GF-D8 (cell line): Measurements from ENCODE around the gene DNAH8.

Experiments used
- DNase-seq: peaks from one replicate; lab custom pipeline; 2025; lab: John Stamatoyannopoulos, UW

The DNAH8 gene

DNA sequence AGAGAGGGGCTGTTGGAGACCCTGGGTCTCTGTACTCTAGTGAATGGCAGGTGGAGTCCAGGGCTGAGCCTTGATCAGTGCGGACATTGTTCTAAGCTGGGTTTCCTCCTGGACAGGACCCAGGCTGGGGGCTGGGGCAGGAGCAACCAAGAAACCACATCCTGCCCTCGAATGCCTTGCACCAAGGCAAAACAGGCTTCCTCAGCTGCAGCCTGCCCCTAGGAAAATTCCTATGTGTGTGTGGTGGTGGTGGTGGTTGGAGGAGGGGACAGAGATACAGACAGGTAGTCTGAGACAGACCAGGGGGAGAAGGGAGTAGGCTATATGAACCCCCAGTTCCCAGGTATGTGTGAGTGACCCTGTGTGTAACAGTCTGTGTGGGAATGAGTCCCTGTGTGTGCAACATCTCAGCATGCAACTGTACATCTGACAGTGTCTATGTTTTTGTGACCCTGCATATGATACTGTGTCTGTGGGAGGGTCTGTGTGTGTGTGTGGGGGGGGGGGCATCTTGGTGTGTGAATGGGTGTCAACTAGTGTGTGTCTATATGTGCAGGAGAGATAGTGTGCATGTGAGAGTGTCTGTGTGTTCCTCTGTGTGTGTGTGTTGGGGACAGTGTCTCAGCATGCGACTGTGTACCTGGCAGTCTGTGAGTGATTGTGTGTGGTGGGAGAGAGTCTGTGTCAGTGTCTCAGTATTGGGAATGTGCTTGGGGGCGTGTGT lies 336.4 kb downstream of the DNAH8 start:
- no peak for DNase-seq

GRCh38 chr6:39053016-39053624 lies 338.0 kb downstream of the DNAH8 start:
- no peak for DNase-seq

DNA sequence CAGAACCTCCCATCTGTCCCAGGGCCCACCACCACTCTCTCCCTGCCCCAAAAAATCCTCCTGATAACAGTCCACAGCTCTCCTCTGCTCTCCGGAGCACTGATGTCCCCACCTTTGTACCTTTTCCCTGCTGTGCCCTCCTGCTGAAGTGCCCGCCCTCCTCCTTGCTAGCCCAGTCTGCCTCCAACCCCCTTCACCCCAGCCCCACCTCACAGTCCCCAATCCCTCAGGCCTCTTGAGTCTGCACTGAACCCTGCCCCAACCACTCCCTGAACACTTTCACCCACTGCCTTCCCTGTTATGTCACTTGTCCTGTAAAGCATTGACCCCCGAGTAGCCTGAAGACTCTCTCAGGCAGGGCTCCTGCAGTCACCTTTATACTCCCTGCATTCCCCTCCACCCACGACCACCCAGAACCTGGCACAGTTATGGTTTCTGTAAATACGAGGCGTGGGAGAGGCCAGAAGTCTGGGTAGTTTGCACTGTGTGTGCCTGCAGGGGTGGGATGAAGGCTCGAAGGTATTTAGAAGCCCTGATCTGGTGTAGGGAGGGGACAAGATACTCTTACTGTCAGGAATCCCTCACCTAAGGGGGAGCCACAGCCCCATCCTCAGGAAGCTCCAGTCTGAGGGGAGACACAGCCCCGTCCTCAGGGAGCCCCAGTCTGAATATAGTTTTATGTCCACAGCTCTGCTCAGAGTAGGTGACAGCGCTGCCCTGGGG lies 338.9 kb downstream of the DNAH8 start:
- no peak for DNase-seq

- no peak for DNase-seq
Observed at GRCh38 chr6:39054577-39055142, 339.5 kb downstream of the DNAH8 start.

DNA sequence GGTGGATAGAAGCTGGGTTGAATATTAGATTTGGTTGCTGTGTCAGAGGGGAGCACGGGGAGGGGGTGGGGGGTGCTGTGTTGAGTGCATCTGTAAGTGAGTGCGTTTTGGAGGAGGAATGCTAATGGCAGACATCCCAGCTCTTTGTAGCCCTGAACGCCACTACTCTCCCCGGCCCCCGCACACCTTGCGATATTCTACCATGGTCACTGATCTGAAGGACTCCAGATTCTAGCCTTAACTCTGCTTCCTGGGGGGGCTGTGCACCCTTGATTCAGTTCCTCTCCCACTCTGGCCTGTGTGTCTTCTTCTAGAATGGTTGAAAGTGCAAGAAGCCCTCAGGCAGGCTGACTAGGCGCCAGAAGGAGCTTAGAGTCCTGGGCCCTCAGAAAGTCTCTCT lies 340.6 kb downstream of the DNAH8 start:
- no peak for DNase-seq

DNA sequence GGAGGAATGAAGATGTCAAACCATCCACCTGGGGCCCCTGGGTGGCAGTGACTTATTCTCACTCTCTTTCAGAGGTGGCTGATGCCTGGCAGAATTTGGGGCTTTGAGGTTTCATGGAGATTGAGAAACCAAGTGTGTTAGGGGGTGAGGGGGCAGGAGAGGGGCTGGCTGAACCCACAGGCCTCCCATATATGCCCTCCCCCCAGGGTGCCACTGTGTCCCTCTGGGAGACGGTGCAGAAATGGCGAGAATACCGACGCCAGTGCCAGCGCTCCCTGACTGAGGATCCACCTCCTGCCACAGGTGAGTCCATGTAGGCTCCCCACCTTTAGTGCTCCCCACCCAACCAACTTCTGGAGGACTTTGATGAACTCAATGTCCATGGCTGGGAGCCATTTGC lies 341.1 kb downstream of the DNAH8 start:
- no peak for DNase-seq

GRCh38 chr6:39056681-39057080 lies 341.6 kb downstream of the DNAH8 start:
- DNase-seq: no peak

DNA sequence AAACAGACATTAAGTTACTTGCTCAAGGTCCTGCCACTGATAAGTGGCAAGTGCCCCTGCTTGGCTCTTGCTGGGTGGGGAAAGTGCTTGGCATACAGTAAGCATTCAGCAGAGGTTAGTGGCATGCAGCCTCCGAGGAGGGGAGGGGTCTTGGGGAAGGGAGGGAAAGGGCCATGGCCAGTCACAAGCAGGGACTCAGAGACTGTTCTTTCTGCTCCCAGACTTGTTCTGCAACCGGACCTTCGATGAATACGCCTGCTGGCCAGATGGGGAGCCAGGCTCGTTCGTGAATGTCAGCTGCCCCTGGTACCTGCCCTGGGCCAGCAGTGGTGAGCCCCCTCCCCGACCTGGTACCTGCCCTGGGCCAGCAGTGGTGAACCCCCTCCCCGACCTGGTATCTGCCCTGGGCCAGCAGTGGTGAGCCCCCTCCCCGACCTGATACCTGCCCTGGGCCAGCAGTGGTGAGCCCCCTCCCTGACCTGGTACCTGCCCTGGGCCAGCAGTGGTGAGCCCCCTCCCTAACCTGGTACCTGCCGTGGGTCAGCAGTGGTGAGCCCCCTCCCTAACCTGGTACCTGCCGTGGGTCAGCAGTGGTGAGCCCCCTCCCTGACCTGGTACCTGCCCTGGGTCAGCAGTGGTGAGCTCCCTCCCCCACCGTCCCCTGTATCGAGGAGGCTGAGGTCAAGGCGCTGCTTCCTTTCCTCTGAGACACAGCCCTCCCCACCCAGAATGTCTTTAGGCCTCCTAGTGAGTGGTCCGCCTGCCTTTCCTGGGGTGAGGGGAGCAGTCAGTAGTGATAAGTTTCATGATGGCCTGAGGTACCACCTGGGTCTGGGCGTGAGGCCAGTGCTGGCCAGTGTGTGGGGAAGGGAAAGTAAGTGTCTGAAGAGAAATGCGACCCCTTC lies 342.4 kb downstream of the DNAH8 start:
- no peak for DNase-seq

- DNase-seq: no peak
Observed at GRCh38 chr6:39058471-39059147, 343.5 kb downstream of the DNAH8 start.

GRCh38 chr6:39059496-39060310 lies 344.6 kb downstream of the DNAH8 start:
- no peak for DNase-seq

- DNase-seq: no peak
Observed at GRCh38 chr6:39060467-39061160, 345.5 kb downstream of the DNAH8 start.

DNA sequence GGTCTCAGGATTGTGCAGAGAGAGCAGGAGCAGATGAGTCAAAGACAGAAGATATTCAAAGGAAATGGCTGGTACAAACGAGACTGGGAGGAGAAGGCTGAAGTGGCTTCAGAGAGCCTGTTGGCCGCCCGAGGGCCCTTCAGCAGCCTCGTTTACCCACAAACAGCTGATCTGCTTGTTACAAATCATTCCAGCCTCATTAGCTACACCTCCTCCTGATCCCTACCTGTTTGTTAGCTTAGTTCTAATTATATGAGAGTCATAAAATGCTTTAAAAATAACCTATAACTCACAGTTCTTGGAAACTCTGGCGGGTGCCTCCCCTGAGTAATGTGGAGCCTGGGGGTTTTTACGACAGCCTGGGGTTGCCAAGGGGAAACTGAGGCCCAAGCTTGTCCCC lies 346.1 kb downstream of the DNAH8 start:
- DNase-seq: no peak

GRCh38 chr6:39061588-39061987 lies 346.5 kb downstream of the DNAH8 start:
- DNase-seq: no peak

- DNase-seq: no peak
Observed at GRCh38 chr6:39062014-39062740, 347.1 kb downstream of the DNAH8 start.

DNA sequence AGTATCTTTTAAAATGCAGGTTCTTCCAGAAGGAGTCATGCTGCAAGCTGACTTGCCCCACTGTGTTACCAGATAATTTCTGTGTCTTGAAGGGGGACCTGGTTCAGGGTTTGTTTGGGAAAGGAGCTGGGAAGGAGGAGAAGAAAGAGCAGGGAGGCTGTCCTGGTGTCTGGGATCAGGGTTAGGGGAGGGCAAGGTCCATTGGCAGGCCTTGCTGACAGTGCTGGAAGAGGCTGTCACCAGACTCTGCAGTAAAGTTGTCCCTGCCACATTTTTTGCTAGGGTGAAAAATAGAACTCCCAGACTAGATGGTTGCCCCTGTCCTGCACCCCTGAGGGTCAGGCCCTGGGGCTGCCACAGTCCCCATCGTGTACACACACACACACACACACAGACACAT lies 348.4 kb downstream of the DNAH8 start:
- DNase-seq: no peak

- DNase-seq: no peak
Observed at GRCh38 chr6:39065561-39065960, 350.4 kb downstream of the DNAH8 start.

- DNase-seq: no peak
Observed at GRCh38 chr6:39068391-39068790, 353.3 kb downstream of the DNAH8 start.

DNA sequence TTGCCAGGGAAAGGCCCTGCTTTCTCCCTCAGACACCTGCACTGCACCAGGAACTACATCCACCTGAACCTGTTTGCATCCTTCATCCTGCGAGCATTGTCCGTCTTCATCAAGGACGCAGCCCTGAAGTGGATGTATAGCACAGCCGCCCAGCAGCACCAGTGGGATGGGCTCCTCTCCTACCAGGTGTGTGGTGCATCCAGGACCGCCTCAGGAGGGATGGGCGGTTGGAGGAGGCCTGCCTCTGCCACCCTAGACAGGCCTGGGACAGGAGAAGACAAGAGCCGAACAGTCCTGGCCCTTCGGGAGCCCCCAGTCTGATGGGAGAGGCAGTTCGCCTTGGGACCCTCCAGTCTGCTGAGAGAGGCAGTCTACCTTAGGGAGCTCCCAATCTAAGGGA lies 357.7 kb downstream of the DNAH8 start:
- DNase-seq: no peak
